IPS-18a (cell line): ENCODE results near the gene ALDH18A1.

ENCODE experiments used
- H3K27ac ChIP-seq: one replicate; pipeline ENCODE4 v1.5.1; 2013; ENCODE audit warnings: low read length
- H3K27me3 ChIP-seq: one replicate; pipeline ENCODE4 v1.6.1; 2013; ENCODE audit warnings: mild to moderate bottlenecking, low read length; ENCODE audit not compliant: control insufficient read depth, insufficient read depth
- H3K36me3 ChIP-seq: one replicate; pipeline ENCODE4 v1.6.1; 2013; ENCODE audit warnings: low read depth, low read length; ENCODE audit not compliant: control insufficient read depth
- H3K4me1 ChIP-seq: one replicate; pipeline ENCODE4 v1.6.1; 2013; ENCODE audit warnings: low read depth, low read length; ENCODE audit not compliant: control insufficient read depth
- H3K4me3 ChIP-seq: one replicate; pipeline ENCODE4 v1.5.1; 2013; ENCODE audit warnings: low read length
- H3K9ac ChIP-seq: one replicate; pipeline ENCODE4 v1.6.1; 2013; ENCODE audit warnings: mild to moderate bottlenecking, low read length, moderate library complexity
- H3K9me3 ChIP-seq: one replicate; pipeline ENCODE4 v1.6.1; 2013; ENCODE audit warnings: low read depth, low read length; ENCODE audit not compliant: control insufficient read depth

ALDH18A1 gene

DNA sequence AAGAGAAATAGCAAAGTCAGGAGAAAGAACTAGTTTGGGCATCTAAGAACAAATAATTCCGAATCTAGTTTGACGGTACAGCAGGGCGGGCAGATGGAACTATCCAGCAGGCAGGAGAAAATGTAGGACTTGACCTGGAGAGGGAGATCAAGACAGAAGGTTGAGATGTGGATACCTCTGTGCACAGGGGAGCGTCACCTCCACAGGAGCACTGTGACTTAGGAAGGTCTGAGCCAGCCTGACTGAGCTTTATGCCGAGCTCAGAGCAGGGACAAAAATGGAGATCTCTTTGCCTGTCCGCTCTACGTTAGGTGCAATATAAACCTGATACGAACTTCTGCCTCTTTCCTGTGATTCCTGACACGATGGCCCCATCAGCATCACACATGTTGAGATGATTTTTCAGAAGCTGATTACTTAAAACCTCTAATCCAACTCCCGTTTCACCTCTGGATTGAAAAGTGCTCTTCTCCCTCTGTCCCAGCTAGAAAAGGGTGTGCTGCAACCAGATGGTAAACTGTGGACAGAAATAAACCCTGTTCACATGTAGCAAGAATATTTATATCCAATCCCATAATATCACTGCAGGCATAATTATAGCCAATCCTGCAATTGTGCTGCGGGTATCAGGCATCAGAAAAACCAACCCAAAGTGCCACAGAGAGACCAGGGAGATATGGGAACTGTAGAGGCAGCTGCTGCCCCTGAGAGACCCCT lies 81.7 kb downstream of the ALDH18A1 start:
- Histone ChIP-seq H3K27ac (no peak overlapping the region), H3K27me3 (no peaks in the 10 kb centered on the region), H3K9ac (no peak overlapping the region), H3K9me3 (no peaks in the 10 kb centered on the region), H3K36me3 (no peaks in the 10 kb centered on the region), H3K4me3 (no peak overlapping the region), H3K4me1 (no peaks in the 10 kb centered on the region)

DNA sequence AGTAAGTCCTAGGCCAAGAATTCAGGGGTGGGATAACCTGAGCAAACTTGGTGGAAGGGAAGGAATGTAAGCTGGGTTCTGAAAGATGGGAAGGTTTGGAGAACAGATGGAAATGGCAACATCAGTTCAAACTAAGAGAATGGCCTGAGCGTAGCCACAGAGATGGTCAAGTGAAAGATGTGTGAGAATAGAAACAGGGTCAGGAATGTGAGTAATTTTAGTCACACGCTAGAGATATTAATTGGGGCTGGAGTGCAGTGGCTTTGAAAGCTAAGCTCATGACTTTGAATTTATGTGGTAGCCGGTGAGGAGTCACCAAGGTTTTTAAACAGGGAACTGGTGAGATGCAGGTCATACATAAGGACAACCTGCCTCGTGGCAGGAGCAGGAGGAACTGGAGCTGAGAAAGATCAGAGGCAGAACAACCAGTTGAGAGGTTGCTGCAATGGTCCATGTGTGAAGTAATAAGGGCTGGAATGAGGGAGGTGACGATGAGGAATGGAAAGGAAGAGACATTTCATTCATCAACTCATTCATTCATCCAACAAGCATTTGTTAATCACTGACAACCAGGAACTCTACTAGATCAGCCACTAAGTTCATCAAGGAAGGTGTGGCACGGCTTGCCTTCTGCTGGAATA lies 82.4 kb downstream of the ALDH18A1 start:
- H3K27me3 ChIP-seq = no peaks in the 10 kb centered on the region
- H3K27ac ChIP-seq = no peak overlapping the region
- no peaks in the 10 kb centered on the region for H3K9me3 ChIP-seq
- H3K9ac ChIP-seq = no peak overlapping the region
- H3K36me3 ChIP-seq = no peaks in the 10 kb centered on the region
- H3K4me3 ChIP-seq = no peak overlapping the region
- no peaks in the 10 kb centered on the region for H3K4me1 ChIP-seq

DNA sequence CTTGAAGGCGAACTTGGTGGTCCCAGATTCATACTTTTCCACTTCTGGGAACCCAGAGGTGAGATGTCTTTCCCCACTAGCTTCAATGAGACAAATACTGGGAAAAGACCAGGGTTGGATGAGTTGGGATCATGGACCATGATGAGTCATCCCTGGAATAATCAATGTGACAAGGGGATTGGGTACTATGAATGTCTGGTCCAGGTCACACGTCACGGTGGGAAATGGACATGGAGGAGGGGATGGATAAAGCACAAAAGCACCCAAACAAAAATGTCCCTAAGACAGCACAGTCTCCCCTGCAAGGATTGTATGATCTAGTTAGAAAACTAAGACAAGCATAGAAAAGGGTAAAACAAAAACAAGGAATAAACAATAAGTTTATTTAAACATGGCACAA lies 83.0 kb downstream of the ALDH18A1 start:
- H3K4me1 ChIP-seq = no peaks in the 10 kb centered on the region
- H3K36me3 ChIP-seq = no peaks in the 10 kb centered on the region
- H3K9me3 ChIP-seq = no peaks in the 10 kb centered on the region
- no peak overlapping the region for H3K27ac ChIP-seq
- H3K9ac ChIP-seq = no peak overlapping the region
- no peak overlapping the region for H3K4me3 ChIP-seq
- no peaks in the 10 kb centered on the region for H3K27me3 ChIP-seq

DNA sequence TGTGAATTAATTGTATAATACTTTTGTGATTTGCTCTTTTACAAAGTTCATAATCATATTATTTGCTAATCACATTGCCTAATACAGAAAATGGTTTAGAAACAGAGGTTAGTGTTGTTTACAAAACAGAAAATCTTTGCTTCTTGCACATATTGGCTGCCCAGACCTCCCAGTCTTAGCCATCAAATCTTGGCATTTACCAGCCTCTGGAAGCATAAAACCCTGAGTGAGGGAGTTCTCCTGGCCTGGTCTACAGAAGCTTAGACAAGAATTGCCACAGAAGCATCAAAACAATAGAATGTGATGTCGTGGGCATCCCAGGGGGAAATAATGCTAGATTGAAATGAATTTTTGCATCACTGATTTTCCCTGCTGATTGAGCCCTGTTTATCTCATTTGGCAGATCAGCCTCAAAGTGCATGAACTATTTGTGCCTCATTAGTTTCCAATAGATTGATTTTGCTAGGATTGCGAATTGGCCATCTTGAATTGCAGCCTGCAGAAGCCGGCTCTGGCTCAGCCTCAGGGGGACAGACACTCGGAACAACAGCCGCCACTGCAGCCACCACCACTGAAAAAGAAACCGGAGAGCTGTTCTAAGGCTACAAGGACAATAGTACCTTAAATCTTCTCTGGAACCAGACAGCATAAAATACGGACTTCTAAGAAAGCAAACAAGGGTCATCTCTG lies 84.2 kb downstream of the ALDH18A1 start:
- Histone ChIP-seq H3K27ac (no peak overlapping the region), H3K9me3 (no peaks in the 10 kb centered on the region), H3K27me3 (no peaks in the 10 kb centered on the region), H3K4me1 (peaks cover 3% of the 10 kb centered on the region), H3K4me3 (no peak overlapping the region), H3K9ac (no peak overlapping the region), H3K36me3 (no peaks in the 10 kb centered on the region)

DNA sequence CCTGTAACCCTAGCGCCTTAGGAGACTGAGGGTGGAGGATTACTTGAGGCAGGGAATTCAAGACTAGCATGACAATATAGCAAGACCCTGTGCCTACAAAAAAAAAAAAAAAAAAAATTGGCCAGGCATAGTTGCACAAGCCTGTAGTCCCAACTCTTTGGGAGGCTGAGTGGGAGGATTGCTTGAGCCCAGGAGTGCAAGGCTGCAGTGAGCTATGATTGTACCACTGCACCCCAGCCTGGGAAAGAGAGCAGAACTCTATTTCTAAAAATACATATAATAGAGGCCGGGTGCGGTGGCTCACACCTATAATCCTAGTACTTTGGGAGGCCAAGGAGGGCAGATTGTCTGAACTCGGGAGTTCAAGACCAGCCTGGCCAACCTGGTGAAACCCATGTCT lies 85.1 kb downstream of the ALDH18A1 start:
- no peaks in the 10 kb centered on the region for H3K36me3 ChIP-seq

DNA sequence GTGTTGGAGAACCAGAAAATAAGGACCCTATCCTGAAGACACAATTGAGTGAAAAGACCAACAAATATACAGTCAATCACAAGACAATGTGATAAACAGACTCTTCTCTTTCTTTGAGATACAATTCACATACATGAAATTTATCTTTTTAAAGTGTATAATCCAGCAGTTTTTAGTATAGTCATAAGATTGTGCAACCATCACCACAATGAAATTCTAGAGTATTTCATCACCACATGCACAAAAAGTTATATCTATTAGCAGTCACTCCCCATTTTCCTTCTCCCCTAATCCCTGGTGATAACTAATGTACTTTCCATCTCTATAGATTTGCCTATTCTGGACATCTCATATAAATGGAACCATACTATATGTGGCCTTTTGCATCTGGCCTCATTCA lies 87.1 kb downstream of the ALDH18A1 start:
- peaks cover 3% of the 10 kb centered on the region for H3K4me1 ChIP-seq
- H3K9me3 ChIP-seq = no peaks in the 10 kb centered on the region
- no peak overlapping the region for H3K27ac ChIP-seq
- no peak overlapping the region for H3K9ac ChIP-seq
- no peaks in the 10 kb centered on the region for H3K36me3 ChIP-seq
- H3K27me3 ChIP-seq = no peaks in the 10 kb centered on the region
- no peak overlapping the region for H3K4me3 ChIP-seq

More for the DNA sequence above, 85.1 kb downstream of the ALDH18A1 start:
- H3K27ac ChIP-seq = no peak overlapping the region
- H3K27me3 ChIP-seq = no peaks in the 10 kb centered on the region
- no peak overlapping the region for H3K4me3 ChIP-seq
- H3K4me1 ChIP-seq = peaks cover 3% of the 10 kb centered on the region
- no peak overlapping the region for H3K9ac ChIP-seq
- H3K9me3 ChIP-seq = no peaks in the 10 kb centered on the region

DNA sequence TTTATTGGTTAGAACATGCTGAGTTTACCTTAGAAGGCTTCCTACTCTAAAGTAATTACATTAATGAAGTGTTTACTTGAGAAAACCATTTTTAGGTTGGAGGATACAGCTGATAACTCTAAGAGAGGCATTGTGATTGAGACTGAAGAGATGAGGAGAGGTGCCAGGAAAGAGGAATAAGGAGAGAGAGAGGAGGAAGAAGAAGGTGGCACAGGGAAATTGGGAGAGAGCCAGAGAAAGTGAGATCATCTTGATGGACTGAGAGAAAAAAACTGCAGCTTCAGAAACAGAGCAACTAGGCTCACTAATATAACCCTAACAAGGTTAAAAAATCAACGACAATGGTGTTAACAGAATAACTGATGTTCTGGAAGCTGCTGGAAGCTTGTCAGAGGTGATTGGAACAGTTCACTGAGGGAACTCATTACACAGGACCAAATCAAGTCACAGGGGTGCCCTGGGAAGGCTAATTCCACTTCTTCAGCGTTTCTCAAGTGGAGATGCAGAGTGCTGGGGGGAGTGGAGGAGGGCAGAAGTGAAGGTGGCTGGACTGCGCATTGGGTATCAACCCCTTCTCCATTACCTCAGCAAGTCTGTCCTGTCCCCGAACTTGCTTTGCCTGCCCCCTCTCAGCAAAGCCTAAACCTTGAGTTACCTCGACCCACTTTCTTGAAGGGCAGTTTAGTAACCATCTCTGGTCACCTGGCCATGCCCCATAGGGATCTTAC lies 88.4 kb downstream of the ALDH18A1 start:
- H3K27ac ChIP-seq = no peak overlapping the region
- H3K4me1 ChIP-seq = peaks cover 3% of the 10 kb centered on the region
- no peaks in the 10 kb centered on the region for H3K27me3 ChIP-seq
- H3K4me3 ChIP-seq = no peak overlapping the region
- no peaks in the 10 kb centered on the region for H3K9me3 ChIP-seq
- no peaks in the 10 kb centered on the region for H3K36me3 ChIP-seq
- no peak overlapping the region for H3K9ac ChIP-seq

DNA sequence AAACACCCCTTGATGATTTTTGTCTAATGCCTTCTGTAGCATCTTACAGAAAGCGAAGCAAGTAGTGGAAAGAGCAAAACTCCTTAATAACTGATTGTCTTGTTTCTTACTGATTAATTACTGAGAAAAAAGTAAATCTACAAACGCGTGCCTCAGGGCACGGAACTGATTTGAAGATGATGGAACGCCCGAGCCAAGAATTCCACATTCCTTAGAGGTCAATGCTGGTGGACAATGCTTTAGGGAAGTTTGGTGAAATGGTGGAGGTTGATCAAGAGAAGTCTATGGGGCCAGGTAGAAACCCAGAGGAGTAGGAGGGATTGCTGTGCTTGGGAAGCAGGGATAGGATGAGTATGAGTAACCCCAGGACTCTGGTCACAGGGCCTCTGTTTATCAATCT lies 90.4 kb downstream of the ALDH18A1 start:
- H3K27ac ChIP-seq = no peak overlapping the region
- H3K27me3 ChIP-seq = no peaks in the 10 kb centered on the region
- no peaks in the 10 kb centered on the region for H3K36me3 ChIP-seq
- no peak overlapping the region for H3K9ac ChIP-seq
- no peak overlapping the region for H3K4me3 ChIP-seq
- H3K4me1 ChIP-seq = peaks cover 3% of the 10 kb centered on the region
- no peaks in the 10 kb centered on the region for H3K9me3 ChIP-seq

DNA sequence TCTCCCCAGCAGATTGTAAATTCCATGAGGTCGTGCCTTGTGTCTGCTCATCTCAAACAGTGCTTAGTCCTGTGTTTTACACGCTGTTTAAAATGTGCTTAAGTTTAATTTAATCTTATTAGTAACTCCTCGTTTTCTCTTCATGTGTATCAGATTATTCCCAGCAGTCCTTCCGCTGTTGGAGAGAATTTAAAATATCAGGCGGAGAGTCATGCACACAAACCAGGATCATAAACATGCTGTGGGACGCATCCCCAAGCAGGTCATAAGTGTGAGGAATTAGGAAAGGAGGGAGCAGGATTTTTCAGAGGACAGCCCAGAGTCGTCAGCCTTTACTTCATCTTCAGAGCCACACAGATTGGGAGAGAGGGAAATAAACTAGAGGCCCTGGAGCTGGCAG lies 91.2 kb downstream of the ALDH18A1 start:
- peaks cover 3% of the 10 kb centered on the region for H3K4me1 ChIP-seq
- H3K9me3 ChIP-seq = no peaks in the 10 kb centered on the region
- H3K27ac ChIP-seq = no peak overlapping the region
- H3K36me3 ChIP-seq = no peaks in the 10 kb centered on the region
- peaks cover 2% of the 10 kb centered on the region for H3K27me3 ChIP-seq
- no peak overlapping the region for H3K4me3 ChIP-seq
- no peak overlapping the region for H3K9ac ChIP-seq

DNA sequence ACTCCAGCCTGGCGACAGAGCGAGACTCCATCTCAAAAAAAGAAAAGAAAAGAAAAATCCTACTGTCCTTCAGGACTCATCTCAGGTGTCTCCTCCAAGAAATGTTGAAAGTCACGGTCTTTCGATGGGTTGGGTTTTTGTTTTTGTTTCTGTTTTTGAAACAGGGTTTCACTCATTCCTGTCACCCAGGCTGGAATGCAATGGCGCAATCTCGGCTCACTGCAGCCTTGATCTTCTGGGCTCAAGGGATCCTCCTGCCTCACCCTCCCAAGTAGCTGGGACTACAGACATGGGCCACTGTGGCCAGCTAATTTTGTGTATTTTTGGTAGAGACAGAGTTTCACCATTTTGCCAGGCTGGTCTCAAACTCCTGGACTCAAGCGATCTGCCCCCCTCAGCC lies 92.2 kb downstream of the ALDH18A1 start:
- H3K27ac ChIP-seq = no peak overlapping the region
- H3K27me3 ChIP-seq = peaks cover 5% of the 10 kb centered on the region
- no peaks in the 10 kb centered on the region for H3K9me3 ChIP-seq
- no peaks in the 10 kb centered on the region for H3K36me3 ChIP-seq
- peaks cover 8% of the 10 kb centered on the region for H3K4me1 ChIP-seq
- H3K9ac ChIP-seq = no peak overlapping the region
- H3K4me3 ChIP-seq = no peak overlapping the region

DNA sequence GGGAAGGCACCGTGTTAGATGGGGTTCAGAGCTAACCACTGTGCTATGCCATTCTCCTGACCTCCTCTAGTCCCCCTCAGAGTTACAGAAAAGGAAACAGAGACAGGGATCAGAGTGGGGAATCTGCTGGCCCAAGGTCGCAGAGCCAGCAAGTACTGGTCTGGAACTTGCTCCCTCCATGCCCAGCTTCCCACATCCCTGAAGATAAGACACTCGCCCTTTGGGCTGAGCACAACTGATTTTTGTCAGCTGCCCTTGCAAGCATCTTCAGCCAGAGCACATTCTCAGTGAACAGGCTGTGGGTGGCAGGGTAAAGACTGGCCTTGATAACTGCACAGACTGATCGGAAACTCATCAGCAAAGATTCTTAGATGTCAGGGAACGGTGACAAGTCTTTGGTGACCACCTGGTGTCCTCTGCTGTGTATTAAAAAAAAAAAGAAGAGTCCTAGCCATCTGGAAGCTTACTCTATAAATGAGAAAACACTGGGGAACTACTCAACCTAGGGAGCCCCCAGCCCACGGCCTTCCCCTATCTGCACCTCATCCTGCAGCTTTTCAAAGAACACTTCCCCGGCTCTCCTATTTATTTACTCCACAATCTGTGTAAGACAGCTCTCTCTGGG lies 94.1 kb downstream of the ALDH18A1 start:
- Histone ChIP-seq H3K4me1 (peaks cover 22% of the 10 kb centered on the region), H3K9ac (no peak overlapping the region), H3K27me3 (peaks cover 5% of the 10 kb centered on the region), H3K4me3 (no peak overlapping the region), H3K27ac (no peak overlapping the region), H3K36me3 (no peaks in the 10 kb centered on the region), H3K9me3 (no peaks in the 10 kb centered on the region)
